Smooth muscle cell of the brain vasculature (primary cell): ENCODE data around the gene NEDD1.

Experiments
- DNase-seq: peaks from one replicate; pipeline ENCODE4 v3.0.0-alpha.2; 2012; ENCODE audit warnings: low read depth, low spot score

Gene NEDD1, protein sequence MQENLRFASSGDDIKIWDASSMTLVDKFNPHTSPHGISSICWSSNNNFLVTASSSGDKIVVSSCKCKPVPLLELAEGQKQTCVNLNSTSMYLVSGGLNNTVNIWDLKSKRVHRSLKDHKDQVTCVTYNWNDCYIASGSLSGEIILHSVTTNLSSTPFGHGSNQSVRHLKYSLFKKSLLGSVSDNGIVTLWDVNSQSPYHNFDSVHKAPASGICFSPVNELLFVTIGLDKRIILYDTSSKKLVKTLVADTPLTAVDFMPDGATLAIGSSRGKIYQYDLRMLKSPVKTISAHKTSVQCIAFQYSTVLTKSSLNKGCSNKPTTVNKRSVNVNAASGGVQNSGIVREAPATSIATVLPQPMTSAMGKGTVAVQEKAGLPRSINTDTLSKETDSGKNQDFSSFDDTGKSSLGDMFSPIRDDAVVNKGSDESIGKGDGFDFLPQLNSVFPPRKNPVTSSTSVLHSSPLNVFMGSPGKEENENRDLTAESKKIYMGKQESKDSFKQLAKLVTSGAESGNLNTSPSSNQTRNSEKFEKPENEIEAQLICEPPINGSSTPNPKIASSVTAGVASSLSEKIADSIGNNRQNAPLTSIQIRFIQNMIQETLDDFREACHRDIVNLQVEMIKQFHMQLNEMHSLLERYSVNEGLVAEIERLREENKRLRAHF

DNA sequence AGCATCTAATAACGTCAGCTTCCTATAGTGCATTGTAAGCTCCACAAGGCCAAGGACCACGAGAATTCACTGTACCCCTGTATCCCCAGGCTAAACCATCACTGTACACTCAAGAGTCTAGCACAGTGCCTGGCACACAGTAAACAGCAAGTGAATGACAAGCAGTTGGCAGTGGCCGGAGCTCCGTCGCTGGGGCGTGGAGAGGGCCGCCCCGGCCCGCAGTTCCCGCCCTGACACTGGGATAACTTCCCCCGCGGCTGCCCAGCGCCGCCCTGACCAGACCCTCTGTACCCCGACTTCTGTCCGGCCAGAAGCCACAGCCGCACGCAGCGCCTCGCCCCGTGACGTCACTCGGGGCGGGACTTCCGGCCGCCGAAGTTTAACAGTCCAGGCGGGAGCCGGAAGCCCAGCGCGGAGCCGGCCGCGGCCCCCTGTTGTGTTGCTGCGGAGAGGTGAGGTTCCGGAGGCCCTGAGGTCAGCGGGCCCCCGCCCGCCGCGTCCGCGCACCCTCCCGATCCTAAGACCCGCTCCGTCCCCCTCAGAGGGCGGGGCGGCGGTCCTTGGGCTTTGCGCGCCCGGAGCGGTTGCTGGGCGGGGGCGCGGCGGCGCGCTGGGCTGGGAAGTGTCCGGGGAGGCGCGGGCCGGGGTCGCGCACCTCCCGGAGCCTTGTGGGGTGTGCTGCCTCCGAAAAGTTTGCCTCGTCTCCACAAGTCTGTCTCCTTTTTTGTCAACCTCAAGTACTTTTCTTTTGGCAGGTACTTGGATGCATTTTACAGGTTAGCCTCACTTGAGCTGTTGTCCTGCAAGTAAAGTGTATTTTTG, at the start of gene NEDD1:
Gene NEDD1, plus strand, starts transcription at position 409 of the 822 bp plus-strand sequence. CDS start 2,503 bp downstream, outside the sequence.
- DNase-seq, result peak; percentile 35

DNA sequence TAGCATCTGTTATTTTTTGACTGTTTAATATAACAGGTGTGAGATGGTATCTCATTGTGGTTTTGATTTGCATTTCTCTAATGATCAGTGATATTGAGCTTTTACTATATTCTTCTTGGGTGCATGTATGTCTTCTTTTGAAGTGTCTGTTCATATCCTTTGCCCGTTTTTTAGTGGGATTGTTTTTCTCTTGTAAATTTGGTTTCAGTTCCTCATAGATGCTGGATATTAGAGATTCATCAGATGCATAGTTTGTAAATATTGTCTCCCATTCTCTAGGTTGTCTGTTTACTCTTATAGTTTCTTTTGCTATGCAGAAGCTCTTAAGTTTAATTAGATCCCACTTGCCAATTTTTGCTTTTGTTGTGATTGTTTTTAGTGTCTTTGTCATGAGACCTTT, 48.9 kb upstream of the NEDD1 start:
- no peak for DNase-seq

DNA sequence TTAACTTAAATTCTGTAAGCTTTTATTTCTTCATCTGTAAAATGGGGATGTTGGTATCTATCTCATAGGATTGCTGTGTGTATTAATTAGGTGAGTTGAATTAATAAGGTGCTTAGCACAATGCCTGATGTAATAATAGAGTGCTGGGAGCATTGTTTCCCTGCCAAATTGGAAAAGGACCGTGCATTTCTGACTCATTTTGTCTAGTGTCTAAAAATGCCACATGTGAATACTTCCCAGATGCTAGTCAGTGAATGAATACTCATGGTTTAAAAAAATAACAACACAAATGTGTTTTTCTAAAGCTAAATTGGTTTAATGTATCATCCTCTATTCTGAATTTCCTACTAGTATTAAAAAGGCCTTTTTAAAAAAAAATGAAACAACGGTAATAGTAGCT, 45.4 kb upstream of the NEDD1 start:
- DNase-seq, result no peak

DNA sequence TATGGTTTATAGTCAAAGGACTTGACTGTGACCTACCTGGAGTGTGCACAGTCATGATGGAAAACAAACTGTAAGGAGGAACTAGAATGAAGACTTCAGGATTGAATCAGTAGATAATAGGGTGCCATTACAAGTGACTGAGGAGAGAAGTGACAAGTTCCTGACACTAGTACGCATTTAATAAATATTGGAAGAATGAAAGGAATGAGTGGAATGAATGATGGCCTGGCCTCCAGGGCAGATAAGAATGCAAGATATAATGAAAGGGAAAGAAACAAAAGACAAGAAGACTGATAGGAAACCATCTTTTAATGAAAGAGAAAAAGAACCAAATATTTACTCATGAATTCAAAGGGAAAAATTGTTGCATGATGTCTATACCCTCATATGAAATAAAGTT, 44.7 kb upstream of the NEDD1 start:
- DNase-seq, result no peak

DNA sequence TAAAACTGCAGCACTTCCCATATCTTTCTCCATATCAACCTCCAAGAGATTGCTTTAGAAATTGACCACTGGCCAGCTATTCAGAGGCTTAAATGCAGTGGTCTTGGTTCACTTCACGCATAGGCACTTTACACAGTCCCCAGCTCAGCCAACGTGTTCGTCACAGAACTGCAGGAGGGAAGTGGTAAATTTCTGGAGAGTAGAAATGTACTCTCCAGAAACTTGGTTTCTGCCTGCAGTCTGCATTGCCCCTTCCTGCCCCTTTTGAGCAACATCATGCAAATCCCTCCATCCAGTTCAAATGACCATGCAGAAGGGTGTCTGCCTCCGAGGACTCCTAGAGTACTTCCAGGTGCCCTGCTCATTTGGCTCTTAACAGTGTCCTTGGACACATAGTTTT, 42.7 kb upstream of the NEDD1 start:
- DNase-seq, result no peak

DNA sequence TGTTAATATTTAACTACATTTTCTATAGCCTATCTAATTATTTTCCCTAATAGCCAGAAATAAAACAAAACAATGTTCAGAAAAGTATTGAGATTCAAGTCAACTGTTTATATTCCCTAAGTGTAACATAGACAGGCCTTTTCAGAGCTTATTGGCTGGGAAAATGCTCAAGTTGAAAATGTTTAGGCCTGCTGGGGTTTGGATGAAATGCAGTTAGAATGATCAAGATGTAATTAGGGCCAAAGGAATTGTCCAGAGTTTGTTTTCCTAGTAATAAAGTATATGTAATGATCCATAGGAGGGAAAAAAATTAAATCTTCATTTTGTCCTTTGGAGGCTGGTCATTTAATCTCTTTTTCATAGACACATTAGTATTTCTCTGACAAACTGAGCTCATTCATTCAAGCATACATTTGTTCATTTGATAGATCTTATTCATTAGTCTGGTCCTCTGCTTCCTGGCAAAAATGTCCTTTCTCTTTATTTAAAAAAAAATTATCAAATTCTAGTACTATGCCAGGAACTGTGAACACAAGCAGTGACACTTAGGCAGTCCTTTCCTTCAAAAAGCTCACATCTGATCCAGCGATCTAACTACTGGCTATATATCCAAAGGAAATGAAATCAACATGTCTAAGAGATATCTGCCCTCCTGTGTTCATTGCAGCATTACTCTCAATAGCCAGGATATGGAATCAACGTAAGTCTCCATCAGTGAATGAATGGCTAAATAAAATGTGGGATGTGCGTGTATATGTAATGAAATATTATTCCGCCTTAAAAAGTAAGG, 40.1 kb upstream of the NEDD1 start:
- no peak for DNase-seq

DNA sequence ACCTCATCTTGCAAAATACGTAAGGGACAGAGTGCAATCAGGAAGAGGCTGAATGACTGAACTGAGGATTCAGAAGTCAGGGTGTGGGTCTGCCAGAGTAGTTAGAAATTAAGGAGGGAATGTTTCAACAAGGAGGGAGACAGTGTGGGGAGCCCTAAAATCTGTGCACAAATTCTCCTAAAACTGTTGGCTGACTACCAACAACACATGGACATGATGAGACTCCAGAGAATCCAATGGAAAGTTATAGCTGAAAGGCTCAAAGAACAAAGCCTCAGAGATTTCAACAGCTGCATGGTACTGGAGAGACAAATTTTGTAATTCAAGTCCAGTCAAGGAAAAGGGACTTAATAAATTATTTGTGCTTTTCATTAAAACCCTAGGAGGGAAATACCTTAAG, 36.1 kb upstream of the NEDD1 start:
- no peak for DNase-seq

DNA sequence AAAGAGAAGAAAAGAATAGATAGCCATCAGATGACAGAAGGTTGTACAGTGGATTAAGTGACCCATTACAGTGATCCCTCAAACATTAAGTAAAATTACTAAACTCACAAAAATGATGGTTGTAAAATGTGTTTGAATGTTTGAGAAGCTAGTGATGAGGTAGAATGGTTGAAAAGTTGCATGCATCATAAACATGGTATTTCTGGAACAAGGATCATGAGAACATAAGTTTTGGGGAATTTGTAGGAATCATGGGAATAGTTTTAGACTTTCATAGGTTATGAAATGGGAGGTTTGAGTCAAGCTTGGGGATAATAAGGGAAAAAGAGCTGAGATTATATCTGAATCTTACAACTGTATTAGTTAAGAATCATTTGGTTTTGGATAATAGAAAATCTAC, 34.1 kb upstream of the NEDD1 start:
- no peak for DNase-seq

DNA sequence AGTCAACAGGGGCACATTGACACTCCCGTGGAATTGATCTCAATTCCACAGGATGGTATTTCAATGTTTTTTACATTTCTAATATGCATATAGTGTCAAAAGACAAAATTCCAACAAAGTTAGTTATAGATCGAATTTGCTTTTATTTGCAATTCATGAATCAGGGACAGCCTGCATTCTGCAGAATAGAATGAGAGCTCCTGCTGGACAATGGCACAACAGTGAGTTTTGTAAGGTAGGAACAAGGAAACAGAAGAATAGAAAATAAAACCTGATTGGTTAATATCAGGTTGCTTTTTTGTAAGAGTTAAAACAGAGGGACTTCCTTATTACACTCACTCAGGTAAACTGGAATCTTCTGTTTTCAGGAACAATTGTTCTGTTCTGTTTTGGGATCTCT, 32.8 kb upstream of the NEDD1 start:
- DNase-seq, result no peak

DNA sequence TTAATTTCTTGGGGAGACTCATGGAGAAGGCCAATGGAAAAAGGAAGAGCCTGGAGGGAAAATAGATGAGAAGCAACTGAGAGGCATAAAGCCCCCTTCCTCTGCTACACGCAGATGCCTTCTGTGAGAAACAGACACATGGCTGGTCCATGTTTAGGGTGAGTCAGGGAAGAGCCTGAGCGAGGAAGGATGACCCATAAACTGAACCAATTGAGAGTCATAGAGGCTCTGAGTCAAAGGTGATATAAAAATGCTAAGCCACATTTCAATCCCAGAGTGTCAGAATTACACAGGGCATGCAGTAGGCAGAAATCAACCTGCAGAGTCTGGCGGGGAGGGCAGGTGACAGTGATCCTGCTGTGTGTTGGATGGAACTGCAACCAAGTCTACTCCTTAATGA, 30.1 kb upstream of the NEDD1 start:
- DNase-seq, result no peak

DNA sequence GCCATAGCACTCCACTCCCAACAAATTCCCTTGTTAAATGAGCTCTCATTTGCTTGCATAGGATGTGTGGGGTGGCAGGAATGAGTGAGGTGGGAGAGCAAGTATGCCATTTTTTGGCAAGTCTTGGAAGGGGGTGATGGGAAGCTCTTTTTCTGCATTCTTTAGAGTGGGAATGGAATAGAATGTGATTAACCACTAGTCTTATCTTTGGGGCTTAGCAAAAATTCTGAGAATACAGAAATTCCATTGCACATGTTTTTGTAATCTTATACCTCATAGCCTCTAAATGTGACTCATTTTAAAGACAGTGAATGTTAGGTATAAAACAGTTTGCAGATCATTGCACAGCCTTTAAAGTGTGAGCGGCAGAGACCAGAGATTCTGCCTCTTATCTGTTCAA, 28.4 kb upstream of the NEDD1 start:
- no peak for DNase-seq

DNA sequence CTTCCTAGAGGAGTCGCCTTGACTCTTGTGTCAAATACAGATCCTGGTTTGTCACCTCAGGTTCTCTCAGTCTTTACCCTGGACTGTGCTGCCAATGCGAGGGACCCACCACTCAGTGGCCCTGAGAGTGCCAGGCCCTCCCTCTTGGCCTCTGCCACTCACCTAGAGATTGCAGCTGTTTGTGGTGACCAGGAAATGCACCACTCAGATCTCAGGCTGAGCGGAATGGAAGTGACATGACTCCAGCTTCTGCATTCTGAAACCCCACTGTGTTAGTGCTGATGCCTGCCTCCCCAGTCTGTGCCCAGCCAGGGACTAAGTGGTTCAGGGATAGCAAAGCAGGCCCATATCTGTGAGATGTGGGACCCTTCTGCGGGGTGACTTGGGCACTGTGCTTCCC, 27.8 kb upstream of the NEDD1 start:
- DNase-seq, result no peak

DNA sequence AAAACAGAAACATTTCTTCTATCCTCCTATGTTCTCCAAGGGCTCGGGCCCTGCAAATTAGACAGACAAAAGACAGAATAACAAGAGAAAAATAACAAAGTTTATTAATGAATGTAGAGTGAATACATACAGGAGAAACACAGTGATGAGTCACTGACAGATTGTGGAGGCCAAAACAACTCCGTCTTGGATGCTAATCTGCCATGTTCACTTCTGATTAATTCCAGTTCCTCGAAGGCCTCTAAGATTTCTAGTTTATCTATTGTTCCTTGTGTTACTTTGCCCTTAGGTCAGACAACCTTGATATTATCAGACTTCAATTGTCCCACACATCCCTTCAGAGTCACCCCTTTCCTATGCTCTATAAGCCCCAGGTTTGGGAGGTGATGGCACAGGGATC, 26.8 kb upstream of the NEDD1 start:
- DNase-seq, result no peak

DNA sequence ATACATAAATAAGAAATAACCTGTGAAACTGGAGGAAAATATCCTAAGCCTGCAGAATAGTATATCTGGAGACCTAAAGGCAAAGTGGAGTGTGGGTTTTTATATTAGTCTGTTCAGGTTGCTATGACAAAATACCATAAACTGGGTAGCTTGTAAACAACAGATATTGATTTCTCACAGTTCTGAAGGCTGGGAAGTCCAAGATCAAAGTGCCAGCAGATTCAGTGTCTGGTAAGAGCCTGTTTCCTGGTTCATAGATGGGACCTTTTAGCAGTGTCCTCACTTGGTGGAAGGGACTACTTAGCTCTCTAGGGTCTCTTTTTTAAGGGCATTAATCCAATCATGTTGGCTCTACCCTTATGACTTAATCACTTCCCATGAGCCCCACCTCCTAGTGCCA, 25.4 kb upstream of the NEDD1 start:
- no peak for DNase-seq

DNA sequence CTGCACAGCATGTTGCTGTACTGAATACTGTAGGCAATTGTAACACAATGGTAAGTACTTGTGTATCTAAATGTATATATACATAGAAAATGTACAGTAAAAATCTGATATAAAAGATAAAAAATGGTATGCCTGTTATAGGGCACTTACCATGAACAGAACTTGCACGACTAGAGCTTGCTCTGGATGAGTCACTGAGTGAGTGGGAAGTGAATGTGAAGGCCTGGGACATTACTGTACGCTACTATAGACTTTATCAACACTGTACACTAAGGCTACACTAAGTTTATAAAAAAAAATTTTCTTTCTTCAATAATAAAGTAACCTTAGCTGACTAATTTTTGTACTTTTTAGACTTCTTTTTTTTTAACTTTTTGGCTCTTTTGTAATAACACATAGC, 24.2 kb upstream of the NEDD1 start:
- no peak for DNase-seq

DNA sequence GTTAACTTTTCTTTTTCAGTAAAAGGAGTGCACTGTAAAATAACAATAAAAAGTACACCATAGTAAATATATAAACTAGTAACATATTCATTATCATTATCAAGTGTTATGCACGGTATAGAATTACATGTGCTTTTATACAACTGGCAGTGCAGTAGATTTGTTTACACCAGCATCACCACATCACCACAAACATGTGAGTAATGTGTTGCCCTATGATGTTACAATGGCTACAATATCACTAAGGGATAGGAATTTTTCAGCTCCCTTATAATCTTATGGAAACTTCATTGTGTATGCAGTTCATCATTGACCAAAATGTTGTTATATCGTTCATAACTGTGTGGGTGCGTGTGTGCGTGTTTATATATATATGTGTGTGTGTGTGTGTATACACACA, 23.5 kb upstream of the NEDD1 start:
- no peak for DNase-seq

DNA sequence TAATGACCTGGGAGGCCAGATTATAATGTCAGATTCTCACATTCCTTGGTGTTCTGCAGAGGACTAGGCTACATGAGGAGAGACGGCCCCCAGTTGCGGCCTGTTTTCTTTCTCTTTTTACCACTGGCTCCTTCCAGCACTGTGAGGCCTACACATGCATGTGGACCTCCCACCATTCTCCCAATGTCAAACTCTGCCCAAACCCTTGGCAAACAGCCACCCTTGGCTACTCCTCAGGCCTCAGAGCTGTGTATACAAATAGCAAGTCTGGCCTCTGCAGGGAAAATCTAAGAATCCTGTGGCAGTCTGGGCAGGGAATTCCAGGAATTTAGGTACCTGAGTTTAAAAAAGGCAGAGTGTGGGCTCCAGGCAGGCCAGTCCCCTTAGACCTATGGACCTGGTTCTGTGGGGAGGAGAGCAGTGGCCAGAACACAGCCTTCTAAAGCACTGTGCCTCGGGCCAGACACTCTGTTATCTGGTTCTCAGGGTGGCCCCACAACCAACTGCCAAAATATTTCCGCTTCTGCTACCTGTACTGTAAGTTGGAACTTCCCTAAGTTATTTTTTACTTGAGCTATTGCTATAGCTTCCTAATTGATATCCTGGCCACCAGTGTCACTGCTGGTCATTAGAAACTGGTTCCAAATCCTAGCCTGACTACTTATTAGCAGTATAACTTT, 19.9 kb upstream of the NEDD1 start:
- DNase-seq, result peak; percentile 35

DNA sequence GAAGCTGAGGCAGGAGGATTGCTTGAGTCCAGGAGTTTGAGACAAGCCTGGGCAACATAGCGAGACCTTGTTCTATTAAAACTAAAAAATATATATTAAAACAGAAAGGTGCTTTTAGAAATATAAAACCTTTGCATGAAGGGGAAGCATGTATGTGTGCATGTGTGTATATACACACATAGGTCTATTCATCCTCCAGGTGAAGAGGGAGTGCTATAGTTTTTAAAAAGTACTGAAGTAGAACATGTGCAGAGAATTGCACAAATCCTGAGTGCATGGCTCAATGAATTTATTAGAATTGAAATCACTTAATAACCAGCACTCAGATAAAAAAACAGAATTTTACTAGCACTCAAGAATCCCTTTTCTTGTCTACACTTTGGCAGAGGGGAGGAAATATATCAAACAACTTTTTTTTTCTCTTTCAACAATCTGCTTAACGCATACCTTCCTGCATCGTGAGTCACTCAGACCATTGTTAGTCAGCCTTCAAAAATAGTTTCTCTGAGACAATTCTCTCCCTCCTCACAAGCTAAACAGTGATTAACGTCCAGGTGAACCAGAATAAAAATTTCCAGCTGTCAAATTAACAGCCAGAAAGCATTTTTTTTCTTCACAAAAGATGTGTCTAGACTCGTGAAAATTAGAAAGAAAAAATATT, 17.7 kb upstream of the NEDD1 start:
- no peak for DNase-seq

DNA sequence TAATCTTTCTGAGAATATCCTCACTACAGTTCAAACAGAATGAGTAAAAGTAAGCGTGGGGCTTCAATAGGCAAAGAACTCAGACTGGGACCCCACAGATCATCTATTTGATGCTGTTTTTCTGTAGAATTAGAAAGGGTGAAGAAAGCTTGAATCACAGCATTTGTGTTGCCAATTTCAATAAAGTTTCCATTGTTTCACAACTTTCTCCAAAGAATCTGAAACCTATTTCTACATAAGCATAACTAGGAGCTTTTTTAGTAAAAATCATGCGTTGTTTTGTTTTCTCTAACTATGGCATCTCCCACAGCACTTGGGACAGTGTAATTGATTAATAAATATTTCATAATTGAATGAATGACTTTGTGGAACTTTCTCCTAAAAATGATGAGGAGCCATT, 16.7 kb upstream of the NEDD1 start:
- DNase-seq, result no peak

DNA sequence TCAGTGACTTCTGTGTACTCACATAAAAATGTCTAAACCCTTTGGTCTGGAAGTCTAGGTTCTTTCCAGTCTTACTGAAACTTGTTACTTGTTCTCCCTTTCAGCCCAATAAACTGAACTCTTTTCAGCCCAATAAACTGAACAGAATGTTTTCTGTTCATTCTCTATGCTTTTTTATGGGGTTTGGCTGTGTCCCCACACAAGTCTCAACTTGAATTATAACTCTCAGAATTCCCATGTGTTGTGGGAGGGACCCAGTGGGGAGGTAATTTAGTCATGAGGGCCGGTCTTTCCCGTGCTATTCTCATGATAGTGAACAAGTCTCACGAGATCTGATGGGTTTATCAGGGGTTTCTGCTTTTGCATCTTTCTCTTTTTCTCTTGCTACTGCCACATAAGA, 15.0 kb upstream of the NEDD1 start:
- no peak for DNase-seq

DNA sequence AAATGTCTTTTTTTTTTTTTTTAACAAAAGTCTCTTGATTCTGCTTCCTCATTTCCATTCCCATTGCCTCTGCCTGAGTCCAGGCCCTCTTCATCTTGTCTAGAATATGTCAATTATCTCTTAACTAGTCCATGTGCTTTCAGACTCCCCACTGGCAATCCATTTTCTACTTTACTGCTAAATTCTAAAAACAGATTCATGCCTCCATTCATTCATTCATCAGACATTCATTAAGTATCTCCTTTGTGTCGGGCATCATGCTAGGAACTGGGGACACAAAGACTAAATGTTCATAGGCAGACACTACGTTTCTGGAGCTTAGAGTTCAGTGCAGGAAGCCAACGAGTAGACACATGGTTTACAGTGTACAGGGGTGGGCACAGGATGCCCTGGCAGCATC, 9.6 kb upstream of the NEDD1 start:
- no peak for DNase-seq
